GM21529 (cell line): ENCODE data around the gene LINC00632.

Source experiments
- ATAC-seq: cut with Tn5 transposase; IDR thresholded peaks from one replicate; pipeline ENCODE4 v1.9.1; 2021; ENCODE audit not compliant: unreplicated experiment

LINC00632 gene

GRCh38 chrX:140764401-140764919, 54.9 kb downstream of the LINC00632 start:
- ATAC-seq = no peak

GRCh38 chrX:140765043-140765784, 55.7 kb downstream of the LINC00632 start:
- no peak for ATAC-seq

DNA sequence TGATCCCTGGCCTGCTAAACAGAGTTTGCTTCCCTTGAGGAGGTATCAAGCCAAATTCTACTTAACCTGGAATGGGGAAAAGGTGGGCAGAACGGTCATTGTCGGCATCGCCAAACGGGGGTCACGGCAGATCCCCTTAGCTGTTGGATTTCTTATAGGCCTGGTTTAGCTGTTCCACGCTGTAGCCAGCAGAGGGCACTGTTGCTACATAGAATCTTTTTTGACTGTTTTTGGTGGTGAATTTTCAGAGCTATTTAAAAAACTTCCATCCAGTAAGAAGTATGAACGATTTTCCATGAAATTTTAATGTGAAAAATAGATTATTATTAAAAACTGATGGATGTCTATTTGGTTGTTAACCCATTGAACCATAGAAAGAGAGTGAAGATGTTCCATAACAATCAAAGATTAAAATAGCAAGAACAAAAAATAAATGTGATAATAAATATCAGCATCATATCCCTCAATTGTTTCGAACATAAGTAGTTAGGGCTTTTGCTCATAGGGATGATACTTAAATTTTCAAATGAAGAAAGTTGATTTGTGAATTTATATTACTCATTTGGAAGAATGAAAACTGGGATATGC, 56.6 kb downstream of the LINC00632 start:
- ATAC-seq = peak; percentile 62

GRCh38 chrX:140767646-140768045, 58.1 kb downstream of the LINC00632 start:
- ATAC-seq = no peak

DNA sequence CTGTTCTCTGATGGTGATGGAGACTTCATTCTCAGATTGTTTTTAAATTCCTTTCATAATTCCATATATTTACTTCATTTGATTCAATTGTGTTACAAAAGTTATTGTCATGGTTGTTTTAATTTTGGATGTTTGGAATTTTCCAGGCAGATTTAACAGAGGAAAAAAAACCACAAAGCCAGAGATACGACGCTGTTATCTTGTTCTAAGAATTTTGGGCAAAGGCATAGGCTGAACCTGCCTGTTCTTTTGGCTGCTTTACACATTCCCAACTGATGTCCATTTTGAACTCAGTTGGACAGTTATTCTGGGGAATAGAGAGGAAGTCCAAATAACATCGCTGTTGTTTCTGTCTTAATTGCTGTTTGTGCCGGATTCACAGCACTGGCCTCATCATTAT, 65.7 kb downstream of the LINC00632 start:
- no peak for ATAC-seq

DNA sequence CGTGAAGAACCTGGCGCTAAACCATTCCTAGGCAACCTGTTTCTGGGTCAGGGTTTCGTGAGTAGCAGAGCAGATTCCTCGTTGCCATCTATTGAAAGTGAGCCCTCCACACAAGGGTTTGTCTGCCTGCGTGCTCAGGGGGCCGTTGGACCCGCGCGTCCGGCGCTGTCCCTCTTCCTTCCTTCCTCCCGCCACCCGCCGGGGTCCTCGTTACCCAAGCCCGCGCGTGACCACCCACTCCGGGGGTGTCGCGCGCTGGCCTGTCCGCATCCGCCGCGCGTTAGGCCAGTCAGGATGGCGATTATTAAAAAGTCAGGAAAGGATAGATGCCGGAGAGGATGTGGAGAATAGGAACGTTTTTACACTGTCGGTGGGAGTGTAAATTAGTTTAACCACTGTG, 66.8 kb downstream of the LINC00632 start:
- ATAC-seq = no peak

DNA sequence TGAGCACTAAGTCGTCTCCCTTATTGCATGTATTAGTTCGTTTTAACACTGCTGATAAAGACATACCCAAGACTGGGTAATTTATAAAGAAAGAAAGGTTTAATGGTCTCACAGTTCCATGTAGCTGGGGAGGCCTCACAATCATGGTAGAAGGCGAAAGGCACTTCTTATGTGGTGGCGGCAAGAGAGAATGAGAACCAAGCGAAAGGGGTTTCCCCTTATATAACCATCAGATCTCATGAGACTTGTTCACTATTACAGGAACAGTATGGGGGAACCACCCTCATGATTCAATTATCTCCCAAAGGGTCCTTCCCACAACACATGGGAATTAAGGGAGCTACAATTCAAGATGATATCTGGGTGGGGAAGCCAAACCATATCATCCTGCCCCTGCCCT, 85.1 kb downstream of the LINC00632 start:
- ATAC-seq = no peak

- ATAC-seq = no peak
Measured at GRCh38 chrX:140799216-140799615, 89.7 kb downstream of the LINC00632 start.

DNA sequence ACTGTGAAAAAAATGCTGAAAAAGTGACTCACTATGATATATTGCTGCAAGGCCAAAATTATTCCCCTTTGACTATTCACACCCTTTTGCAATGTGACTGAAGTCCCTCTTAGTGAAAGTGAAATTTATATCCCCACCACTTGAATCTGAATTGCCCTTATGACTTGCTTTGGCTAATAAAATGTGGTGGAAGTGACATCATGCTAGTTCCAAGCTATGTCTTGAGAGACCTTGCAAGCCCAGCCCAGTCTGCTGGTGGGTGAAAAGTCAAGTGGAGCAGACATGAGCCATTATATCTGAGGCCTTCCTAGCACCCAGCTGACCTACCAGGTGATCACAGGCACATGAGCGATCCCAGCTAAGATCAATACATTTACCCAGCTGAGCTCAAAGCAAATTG, 94.7 kb downstream of the LINC00632 start:
- no peak for ATAC-seq

DNA sequence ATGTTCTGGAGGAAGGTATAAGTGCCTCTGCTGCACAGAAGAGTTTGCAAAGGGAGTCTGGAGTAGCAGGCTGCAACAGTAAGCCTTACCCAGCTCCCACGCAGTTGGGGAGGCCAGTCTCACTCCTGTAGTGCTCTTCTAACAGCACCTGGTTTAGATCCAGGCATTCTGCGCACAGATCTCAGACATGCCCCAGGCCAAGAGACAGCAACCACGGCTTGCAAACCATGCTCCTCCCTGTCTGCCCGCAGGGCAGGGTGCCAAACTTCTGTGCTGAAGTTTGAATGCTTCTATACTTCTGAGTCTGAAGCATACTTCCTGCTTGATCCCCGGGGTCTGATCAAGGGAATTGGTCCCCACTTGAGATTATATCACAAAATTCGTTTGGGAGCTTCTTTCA, 106.3 kb downstream of the LINC00632 start:
- ATAC-seq = no peak

- peak; percentile 56 for ATAC-seq
Measured at GRCh38 chrX:140817943-140818342, 108.4 kb downstream of the LINC00632 start.

DNA sequence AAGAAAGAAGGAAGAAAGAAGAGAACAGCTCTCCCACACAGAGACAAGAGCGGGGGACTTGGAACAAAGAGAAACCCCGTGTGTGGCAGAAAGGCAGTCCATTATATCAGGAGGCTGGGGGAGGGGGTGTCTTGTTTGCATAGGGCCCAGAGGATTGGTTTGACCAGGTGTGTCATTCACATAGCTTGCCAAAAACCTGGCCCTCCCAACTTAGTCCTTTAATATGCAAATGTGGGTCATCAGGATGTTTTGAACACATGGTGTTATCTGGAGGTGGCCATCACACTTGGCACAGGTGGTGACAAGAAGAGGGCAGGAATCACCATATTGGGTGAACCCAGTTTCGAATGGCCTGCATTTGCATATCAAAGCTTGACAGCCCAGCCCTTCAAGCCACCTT, 111.7 kb downstream of the LINC00632 start:
- no peak for ATAC-seq

GRCh38 chrX:140822184-140822583, 112.6 kb downstream of the LINC00632 start:
- no peak for ATAC-seq

DNA sequence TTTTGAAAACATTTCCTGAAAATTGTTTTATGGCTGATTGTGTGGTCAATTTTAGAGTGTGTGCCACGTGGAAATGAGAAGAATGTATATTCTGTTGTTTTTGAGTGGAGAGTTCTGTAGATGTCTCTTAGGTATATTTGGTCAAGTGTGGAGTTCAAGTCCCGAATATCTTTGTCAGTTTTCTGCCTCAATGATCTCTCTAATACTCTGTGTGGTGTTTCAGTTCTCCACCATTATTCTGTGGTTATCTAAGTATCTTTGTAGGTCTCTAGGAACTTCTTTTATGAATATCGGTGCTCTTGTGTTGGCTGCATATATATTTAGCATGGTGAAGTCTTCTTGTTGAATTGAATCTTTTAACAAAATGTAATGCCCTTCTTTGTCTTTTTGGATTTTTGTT, 113.3 kb downstream of the LINC00632 start:
- no peak for ATAC-seq

DNA sequence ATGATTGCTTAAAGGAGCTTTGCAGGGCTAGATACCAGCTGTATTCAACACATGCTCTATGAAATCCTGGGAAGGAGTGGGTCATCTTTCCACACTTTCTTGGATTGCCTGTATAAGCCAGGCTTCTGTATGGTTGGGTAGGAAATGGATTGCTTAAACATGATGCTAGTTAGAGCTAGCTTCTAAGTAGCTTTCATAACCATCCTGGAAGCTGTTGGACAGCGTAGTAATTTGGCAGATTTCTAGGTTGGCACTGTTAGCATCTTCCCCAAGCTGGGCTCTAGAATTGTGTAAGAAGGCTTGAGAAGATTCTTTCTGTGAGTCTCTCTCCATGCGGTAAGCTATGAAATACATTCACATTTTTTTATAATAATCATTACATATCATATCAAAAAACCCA, 127.3 kb downstream of the LINC00632 start:
- no peak for ATAC-seq
